Measurements from ENCODE around the gene SNRNP40.

GRCh38 chr1:31264790-31265386 lies 31.7 kb downstream of the SNRNP40 start:
- no peak for TF ChIP-seq POLR2A (IDR thresholded peaks at IDR 0.05)
- no peak for TF ChIP-seq CTCF (IDR thresholded peaks at IDR 0.05)
